PC-3 (cell line): ENCODE measurements around the gene HDHD5. TPM values are rescaled to one million over a fixed set of nuclear protein-coding genes. Genes with fewer than 3 reads are reported as not detected.

Source experiments
- ATAC-seq: fragments of 200-7000 bp; cut with Tn5 transposase; 2 replicates; pipeline ENCODE4 v1.9.1; 2020; ENCODE audit warnings: mild to moderate bottlenecking, moderate library complexity
- BruUV-seq: library from RNA; stranded (reverse); fragments of 400-500 nt; replicated peaks from 2 replicates; lab custom pipeline; 2021; lab: Mats Ljungman, UMichigan
- CTCF ChIA-PET: fragments of 300-600 bp; sonication (Branson Sonifier 250); formaldehyde crosslinking; loops from one replicate; lab custom pipeline; 2022; ENCODE audit warnings: antibody characterized with exemption; lab: Charles Lee
- POLR2A ChIA-PET: fragments of 300-600 bp; sonication (Branson Sonifier 250); formaldehyde crosslinking; loops from one replicate; lab custom pipeline; 2022; ENCODE audit warnings: antibody characterized with exemption; ENCODE audit not compliant: unreplicated experiment; lab: Charles Lee
- DNase-seq: peaks from one replicate; pipeline ENCODE4 v3.0.0-alpha.2; 2015
- H2AFZ ChIP-seq: fragments of 300-600 bp; sonication (generic); 2 replicates; pipeline ENCODE4 v1.6.0; 2016; ENCODE audit warnings: antibody characterized with exemption, low read length
- H3F3A ChIP-seq: fragments of 300-600 bp; sonication (generic); one replicate; pipeline ENCODE4 v1.6.0; 2017; ENCODE audit warnings: antibody characterized with exemption, low read length, control low read depth, mild to moderate bottlenecking; ENCODE audit not compliant: unreplicated experiment
- H3K27ac ChIP-seq: fragments of 300-600 bp; sonication (generic); 2 replicates; pipeline ENCODE4 v1.5.1; 2016; ENCODE audit warnings: mild to moderate bottlenecking, low read length
- H3K27me3 ChIP-seq: fragments of 300-600 bp; sonication (generic); 2 replicates; pipeline ENCODE4 v1.6.1; 2016; ENCODE audit warnings: low read length, mixed read lengths
- H3K36me3 ChIP-seq: fragments of 300-600 bp; sonication (generic); 2 replicates; pipeline ENCODE4 v1.6.1; 2016; ENCODE audit warnings: low read depth, mixed run types, low read length, mixed read lengths
- H3K4me1 ChIP-seq: fragments of 300-600 bp; sonication (generic); 2 replicates; pipeline ENCODE4 v1.5.1; 2016; ENCODE audit warnings: low read length; ENCODE audit not compliant: insufficient read depth
- H3K4me2 ChIP-seq: fragments of 300-600 bp; sonication (generic); 2 replicates; pipeline ENCODE4 v1.6.0; 2016; ENCODE audit warnings: low read length
- H3K4me3 ChIP-seq: fragments of 300-600 bp; sonication (generic); 2 replicates; pipeline ENCODE4 v1.5.1; 2016; ENCODE audit warnings: mild to moderate bottlenecking, low read length, mixed read lengths
- H3K79me2 ChIP-seq: fragments of 300-600 bp; sonication (generic); 2 replicates; pipeline ENCODE4 v1.6.1; 2017; ENCODE audit warnings: low read length, mixed read lengths
- H3K9ac ChIP-seq: fragments of 300-600 bp; sonication (generic); 2 replicates; pipeline ENCODE4 v1.6.0; 2016; ENCODE audit warnings: mild to moderate bottlenecking, low read length
- H3K9me2 ChIP-seq: fragments of 300-600 bp; sonication (generic); replicated peaks from 2 replicates; pipeline ENCODE4 v1.6.1; 2016; ENCODE audit warnings: mixed run types, low read length, mixed read lengths
- H3K9me3 ChIP-seq: fragments of 300-600 bp; sonication (generic); 2 replicates; pipeline ENCODE4 v1.6.1; 2016; ENCODE audit warnings: low read length, mixed read lengths
- H4K20me1 ChIP-seq: fragments of 300-600 bp; sonication (generic); 2 replicates; pipeline ENCODE4 v1.6.1; 2016; ENCODE audit warnings: low read length, mixed read lengths
- EZH2 ChIP-seq: fragments of 300-600 bp; sonication (generic); IDR thresholded peaks from one replicate; pipeline ENCODE4 v1.6.1; 2017; ENCODE audit warnings: antibody characterized with exemption, mild to moderate bottlenecking, low read length; ENCODE audit not compliant: unreplicated experiment
- EZH2phosphoT487 ChIP-seq: fragments of 300-600 bp; sonication (generic); IDR thresholded peaks from 2 replicates; pipeline ENCODE4 v1.6.1; 2018; ENCODE audit warnings: mild to moderate bottlenecking, antibody characterized with exemption, low read length, borderline replicate concordance
- intact Hi-C: fragments of 100-400 bp; cut with micrococcal nuclease; formaldehyde crosslinking; loops from 2 replicates; pipeline ENCODE4 v1.9.0; 2023
- total RNA-seq: library from RNA; depleted of rRNA; stranded (reverse); fragments of >200 nt; gene quantifications from 2 replicates; pipeline ENCODE4 v1.2.3, GENCODE V29; 2014
- TF ChIP-seq, protein P1 (sequence below): fragments of 300-600 bp; sonication (generic); conservative IDR thresholded peaks from 2 replicates; pipeline ENCODE4 v1.5.1; 2017; ENCODE audit warnings: antibody characterized with exemption, low read depth, mild to moderate bottlenecking, low read length

The HDHD5 gene
- total RNA-seq, 1 experiment from 2014 or later: 57.3 TPM

DNA sequence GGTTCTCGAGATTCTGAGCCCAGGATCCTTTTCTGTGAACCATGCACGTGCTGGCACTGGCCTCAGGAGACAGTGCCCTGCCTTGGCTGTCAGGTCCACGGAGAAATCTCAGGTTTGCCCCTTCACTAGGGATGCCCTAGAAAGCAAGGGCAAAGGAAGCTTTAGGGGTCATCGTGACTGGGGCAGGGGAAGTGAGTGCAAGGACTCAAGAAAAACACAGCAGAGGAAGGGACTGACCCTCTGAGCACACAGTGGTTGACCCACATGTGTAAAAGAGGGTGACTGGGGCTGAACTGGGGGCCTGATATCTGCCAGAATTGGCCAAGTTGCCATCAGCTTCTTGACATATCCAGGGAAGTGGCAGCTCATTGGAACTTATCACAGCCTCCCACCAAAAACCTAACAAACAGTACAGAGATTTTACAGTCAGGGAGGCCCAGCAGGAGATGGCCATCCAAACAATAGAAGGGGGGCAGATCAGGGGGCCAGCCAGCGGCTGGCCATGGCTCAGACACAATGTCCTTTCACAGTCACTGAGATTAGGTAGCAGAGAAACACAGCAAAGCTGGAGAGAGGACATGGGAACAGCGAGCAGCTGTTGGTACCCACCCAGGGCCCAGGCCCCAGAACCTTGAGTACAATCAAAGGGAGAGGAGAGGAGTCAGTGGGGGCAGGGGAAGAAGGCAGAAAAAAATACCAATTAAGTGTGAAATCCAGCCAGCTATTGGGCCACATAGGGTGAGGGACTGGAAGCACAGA lies 42.3 kb downstream of the HDHD5 start:
- H3K27ac ChIP-seq: no peak overlapping the region
- H3F3A ChIP-seq: no peaks in the 10 kb centered on the region
- BruUV-seq: no TSS peak
- no peaks in the 10 kb centered on the region for H3K36me3 ChIP-seq
- H3K9me3 ChIP-seq: no peaks in the 10 kb centered on the region
- no peaks in the 10 kb centered on the region for H4K20me1 ChIP-seq
- no peaks in the 10 kb centered on the region for H3K79me2 ChIP-seq
- intact Hi-C loops: no loop called here
- H2AFZ ChIP-seq: no peak overlapping the region
- H3K9ac ChIP-seq: no peak overlapping the region
- no peaks in the 10 kb centered on the region for H3K27me3 ChIP-seq
- DNase-seq (no peak), ATAC-seq (no peak)
- no peak for TF ChIP-seq EZH2phosphoT487
- TF ChIP-seq, protein P1, sequence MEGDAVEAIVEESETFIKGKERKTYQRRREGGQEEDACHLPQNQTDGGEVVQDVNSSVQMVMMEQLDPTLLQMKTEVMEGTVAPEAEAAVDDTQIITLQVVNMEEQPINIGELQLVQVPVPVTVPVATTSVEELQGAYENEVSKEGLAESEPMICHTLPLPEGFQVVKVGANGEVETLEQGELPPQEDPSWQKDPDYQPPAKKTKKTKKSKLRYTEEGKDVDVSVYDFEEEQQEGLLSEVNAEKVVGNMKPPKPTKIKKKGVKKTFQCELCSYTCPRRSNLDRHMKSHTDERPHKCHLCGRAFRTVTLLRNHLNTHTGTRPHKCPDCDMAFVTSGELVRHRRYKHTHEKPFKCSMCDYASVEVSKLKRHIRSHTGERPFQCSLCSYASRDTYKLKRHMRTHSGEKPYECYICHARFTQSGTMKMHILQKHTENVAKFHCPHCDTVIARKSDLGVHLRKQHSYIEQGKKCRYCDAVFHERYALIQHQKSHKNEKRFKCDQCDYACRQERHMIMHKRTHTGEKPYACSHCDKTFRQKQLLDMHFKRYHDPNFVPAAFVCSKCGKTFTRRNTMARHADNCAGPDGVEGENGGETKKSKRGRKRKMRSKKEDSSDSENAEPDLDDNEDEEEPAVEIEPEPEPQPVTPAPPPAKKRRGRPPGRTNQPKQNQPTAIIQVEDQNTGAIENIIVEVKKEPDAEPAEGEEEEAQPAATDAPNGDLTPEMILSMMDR: no peak
- POLR2A ChIA-PET: interaction anchor here (0.6 kb wide), 1 partner anchor 24 kb away, joined by 3 read pairs; no protein-coding TSS in a partner anchor
- peaks cover 11% of the 10 kb centered on the region for H3K4me1 ChIP-seq
- no peaks in the 10 kb centered on the region for H3K9me2 ChIP-seq
- H3K4me2 ChIP-seq: no peak overlapping the region
- CTCF ChIA-PET: no interaction called here
- H3K4me3 ChIP-seq: no peak overlapping the region

DNA sequence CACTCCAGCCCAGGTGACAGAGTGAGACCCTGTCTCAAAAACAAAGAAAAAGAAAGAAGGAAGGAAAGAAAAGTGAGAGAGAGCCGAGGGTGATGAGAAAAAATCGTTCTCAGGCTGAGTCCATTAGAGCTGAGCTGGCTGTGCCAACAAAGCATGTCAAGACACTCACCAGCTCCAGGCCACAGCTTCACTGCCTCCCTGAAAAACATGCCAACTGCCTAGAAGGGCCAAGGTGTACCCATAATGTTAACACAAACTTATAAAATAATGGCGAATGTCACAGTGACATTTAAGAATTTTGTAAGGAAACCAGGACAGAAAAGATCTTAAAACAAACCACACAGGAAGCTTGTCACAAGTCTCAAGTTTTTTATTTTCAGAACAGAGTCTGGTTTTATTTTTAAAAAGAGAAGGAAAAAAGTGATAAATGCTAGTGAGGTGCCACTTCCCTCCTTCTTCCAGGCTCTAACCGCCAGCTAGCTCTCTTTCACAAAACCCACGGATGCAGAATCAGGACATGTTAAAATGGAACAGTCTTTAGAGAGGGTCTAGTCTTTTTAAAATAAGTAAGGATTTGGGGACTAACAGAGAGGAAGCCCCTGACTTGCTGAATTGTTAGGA lies 43.0 kb downstream of the HDHD5 start:
- Histone ChIP-seq H2AFZ (no peak overlapping the region), H3F3A (no peaks in the 10 kb centered on the region), H3K4me3 (no peak overlapping the region), H3K9ac (no peak overlapping the region), H3K79me2 (no peaks in the 10 kb centered on the region), H3K9me3 (no peaks in the 10 kb centered on the region), H3K4me2 (no peak overlapping the region), H3K9me2 (no peaks in the 10 kb centered on the region), H4K20me1 (no peaks in the 10 kb centered on the region), H3K27ac (no peak overlapping the region), H3K36me3 (no peaks in the 10 kb centered on the region), H3K27me3 (no peaks in the 10 kb centered on the region), H3K4me1 (peaks cover 11% of the 10 kb centered on the region)
- DNase-seq (no peak), ATAC-seq (no peak)
- no TSS peak for BruUV-seq
- TF ChIP-seq, protein P1: no peak
- TF ChIP-seq EZH2phosphoT487 (no peak), EZH2 (no peak)
- CTCF ChIA-PET: interaction anchor here (0.6 kb wide), 1 partner anchor 98 kb away, joined by 7 read pairs; no protein-coding TSS in a partner anchor
- intact Hi-C loops: no loop called here
- POLR2A ChIA-PET: no interaction called here

DNA sequence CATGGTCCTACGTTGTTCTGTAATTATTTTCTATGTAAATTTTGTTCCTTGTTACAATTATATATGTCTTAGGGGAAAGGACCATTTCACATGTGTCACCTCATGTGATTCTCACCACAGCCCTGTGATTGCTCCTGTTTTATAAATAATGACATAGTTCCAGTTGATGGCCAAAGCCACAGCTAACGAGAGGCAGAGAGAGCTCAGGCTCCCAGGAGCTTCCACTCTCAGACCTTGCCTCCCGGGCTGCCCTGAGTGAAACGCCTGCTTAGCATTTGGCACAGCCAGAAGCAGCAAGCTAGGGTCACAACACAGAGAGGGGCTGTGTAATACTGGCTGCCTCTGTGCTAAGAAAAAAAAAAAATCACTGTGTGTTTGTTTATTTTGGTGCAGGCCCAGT lies 43.8 kb downstream of the HDHD5 start:
- BruUV-seq: no TSS peak
- intact Hi-C loops: no loop called here
- TF ChIP-seq EZH2phosphoT487 (no peak), EZH2 (no peak)
- ChIA-PET POLR2A (no interaction called here), CTCF (no interaction called here)
- H3K27me3 ChIP-seq: no peaks in the 10 kb centered on the region
- no peak overlapping the region for H3K9ac ChIP-seq
- H3K27ac ChIP-seq: no peak overlapping the region
- H3K4me1 ChIP-seq: peaks cover 11% of the 10 kb centered on the region
- H2AFZ ChIP-seq: no peak overlapping the region
- H4K20me1 ChIP-seq: no peaks in the 10 kb centered on the region
- ATAC-seq (no peak), DNase-seq (no peak)
- no peak overlapping the region for H3K4me2 ChIP-seq
- H3K4me3 ChIP-seq: no peak overlapping the region
- no peaks in the 10 kb centered on the region for H3K9me2 ChIP-seq
- H3K79me2 ChIP-seq: no peaks in the 10 kb centered on the region
- H3F3A ChIP-seq: no peaks in the 10 kb centered on the region
- H3K36me3 ChIP-seq: no peaks in the 10 kb centered on the region
- no peaks in the 10 kb centered on the region for H3K9me3 ChIP-seq
